Measurements from ENCODE around the gene LCMT1. TPM values are rescaled to one million over a fixed set of nuclear protein-coding genes. Genes with fewer than 3 reads are reported as not detected.

LCMT1 gene
- total and polyA plus RNA-seq, 7 donors = 35.1 to 54.5 (median 41.9) TPM

- intact Hi-C loops (cut with DNase I) = no loop called here
- Histone ChIP-seq H3K9me3 (no peaks in the 10 kb centered on the region), H3K4me3 (no peak overlapping the region), H3K4me1 (no peaks in the 10 kb centered on the region), H3K36me3 (ENCODE audit: insufficient read depth in 1 of 2, low read depth in 1 of 2) (peaks cover 0 to 2% of the 10 kb centered on the region in 2 donors), H3K27ac (no peak overlapping the region), H3K27me3 (ENCODE audit: insufficient read depth in 3 of 3, low read length in 2 of 3) (no peaks in the 10 kb centered on the region)
- ATAC-seq (no peak), DNase-seq (no peak)
- no peak for TF ChIP-seq CTCF (IDR thresholded peaks at IDR 0.05)
- 49 to 58% (median 58%) methylated on average over 5 of the region's 5 CpGs for WGBS, 3 donors
Observed at GRCh38 chr16:25097276-25097975, 14.1 kb upstream of the LCMT1 start.

GRCh38 chr16:25100511-25100910 is 11.0 kb upstream of the LCMT1 start:
- no peaks in the 10 kb centered on the region for H3K4me1 ChIP-seq
- 75 to 87% (median 81%) methylated on average over 5 of the region's 5 CpGs for WGBS, 3 donors
- no peak overlapping the region for H3K4me3 ChIP-seq
- H3K27ac ChIP-seq = no peak overlapping the region
- ATAC-seq (no peak), DNase-seq (no peak)
- H3K36me3 ChIP-seq (ENCODE audit: insufficient read depth in 1 of 2, low read depth in 1 of 2) = peaks cover 0 to 5% of the 10 kb centered on the region in 2 donors
- TF ChIP-seq CTCF (IDR thresholded peaks at IDR 0.05) = no peak
- intact Hi-C loops (cut with DNase I) = loop anchor here in 1 of 2 donors (10.0 kb wide), 1 partner anchor 116 kb away; no protein-coding TSS in a partner anchor
- H3K9me3 ChIP-seq = no peaks in the 10 kb centered on the region
- H3K27me3 ChIP-seq (ENCODE audit: insufficient read depth in 3 of 3, low read length in 2 of 3) = no peaks in the 10 kb centered on the region

GRCh38 chr16:25106567-25107465 is 4.7 kb upstream of the LCMT1 start:
- peak overlapping the region; percentile 96 for H3K27ac ChIP-seq
- intact Hi-C loops (cut with DNase I) = loop anchor here (2.0 to 10.0 kb wide), 3 partner anchors 50 to 122 kb away; no protein-coding TSS in a partner anchor
- ATAC-seq (peak; percentile 80 to 86 (median 85)), DNase-seq (peak; percentile 97 to 98)
- peak overlapping the region; percentile 92 for H3K4me3 ChIP-seq
- TF ChIP-seq CTCF (IDR thresholded peaks at IDR 0.05) = peak; percentile 35
- H3K4me1 ChIP-seq = peaks cover 29% of the 10 kb centered on the region
- 0 to 1% (median 0%) methylated on average over 52 to 63 of the region's 63 CpGs for WGBS, 3 donors
- H3K36me3 ChIP-seq (ENCODE audit: insufficient read depth in 1 of 2, low read depth in 1 of 2) = peaks cover 0 to 5% of the 10 kb centered on the region in 2 donors
- no peaks in the 10 kb centered on the region for H3K9me3 ChIP-seq
- H3K27me3 ChIP-seq (ENCODE audit: insufficient read depth in 3 of 3, low read length in 2 of 3) = no peaks in the 10 kb centered on the region

- peaks cover 34% of the 10 kb centered on the region for H3K4me1 ChIP-seq
Observed at GRCh38 chr16:25107466-25107792, 4.1 kb upstream of the LCMT1 start.

More at GRCh38 chr16:25107466-25107792, 4.1 kb upstream of the LCMT1 start:
- intact Hi-C loops (cut with DNase I) = loop anchor here (2.0 to 10.0 kb wide), 3 partner anchors 50 to 123 kb away; no protein-coding TSS in a partner anchor
- TF ChIP-seq CTCF (IDR thresholded peaks at IDR 0.05) = no peak
- ATAC-seq (no peak), DNase-seq (no peak)
- no peaks in the 10 kb centered on the region for H3K27me3 ChIP-seq (ENCODE audit: insufficient read depth in 3 of 3, low read length in 2 of 3)
- whole genome bisulfite sequencing, 3 donors = 43 to 45% (median 44%) methylated on average over 7 of the region's 7 CpGs
- no peaks in the 10 kb centered on the region for H3K9me3 ChIP-seq
- peaks cover 0 to 5% of the 10 kb centered on the region in 2 donors for H3K36me3 ChIP-seq (ENCODE audit: insufficient read depth in 1 of 2, low read depth in 1 of 2)
- peak overlapping the region; percentile 96 for H3K27ac ChIP-seq
- H3K4me3 ChIP-seq = peak overlapping the region; percentile 92
